Transverse colon (tissue), 4 donors: ENCODE data around the gene PAK2. TPM values are rescaled to one million over a fixed set of nuclear protein-coding genes. Genes with fewer than 3 reads are reported as not detected.

Experiments used
- DNase-seq: peaks from one replicate; pipeline ENCODE4 v3.0.0-alpha.2; 2019
- H3K27ac ChIP-seq, 4 donors: fragments of 200-600 bp; sonication (generic); 2 replicates each; pipeline ENCODE4 v1.5.1; 2016 to 2018; ENCODE audit warnings: inconsistent platforms in 4 of 4
- H3K27me3 ChIP-seq: fragments of 200-600 bp; sonication (generic); 2 replicates; pipeline ENCODE4 v1.5.1; 2017; ENCODE audit warnings: inconsistent platforms
- H3K36me3 ChIP-seq, 4 donors: fragments of 200-600 bp; sonication (generic); 2 replicates each; pipeline ENCODE4 v1.5.1; 2017 to 2019; ENCODE audit warnings: inconsistent platforms in 4 of 4
- H3K4me1 ChIP-seq, 4 donors: fragments of 200-600 bp; sonication (generic); 2 replicates each; pipeline ENCODE4 v1.5.1; 2017 to 2020; ENCODE audit warnings: inconsistent platforms in 4 of 4
- H3K4me3 ChIP-seq, 4 donors: fragments of 200-600 bp; sonication (generic); 1 replicate in 1 of 4; 2 replicates in 3 of 4; pipeline versions ENCODE4 v1.5.1 to v1.6.1; 2017 to 2019; ENCODE audit warnings: inconsistent platforms in 4 of 4
- H3K9me3 ChIP-seq, 2 donors: fragments of 200-600 bp; sonication (generic); 2 replicates each; pipeline ENCODE4 v1.5.1; 2017 to 2019; ENCODE audit warnings: inconsistent platforms in 2 of 2
- CTCF ChIP-seq, 5 experiments: fragments of 200-600 bp in 3 of 5; fragments of 450-650 bp in 2 of 5; sonication (generic) in 3 of 5; IDR thresholded peaks; 1 replicate in 2 of 5; 2 replicates in 3 of 5; pipeline ENCODE4 v1.5.1; 2016 to 2017; ENCODE audit warnings: antibody characterized with exemption in 5 of 5, inconsistent platforms in 3 of 5, mild to moderate bottlenecking in 2 of 5, moderate library complexity in 1 of 5
- EP300 ChIP-seq: sonication (generic); formaldehyde crosslinking; IDR thresholded peaks from one replicate; pipeline ENCODE4 v1.6.1; 2017; ENCODE audit warnings: antibody characterized with exemption, low read depth
- POLR2A ChIP-seq: fragments of 450-650 bp; IDR thresholded peaks from one replicate; pipeline ENCODE4 v1.6.1; 2016; ENCODE audit warnings: antibody characterized with exemption, mild to moderate bottlenecking, moderate library complexity
- POLR2AphosphoS5 ChIP-seq, 3 donors: sonication (generic); formaldehyde crosslinking; IDR thresholded peaks; one replicate each; pipeline ENCODE4 v1.6.1; 2016; ENCODE audit warnings: antibody characterized with exemption in 3 of 3
- WGBS, 2 donors: methylation state at CpG; one replicate each; pipeline ENCODE4 v1.1.5; 2018; ENCODE audit warnings: low coverage in 1 of 2; 5-methylcytosine and 5-hydroxymethylcytosine counted together
- in situ Hi-C, 4 donors: fragments of 200-750 bp; cut with MboI; loops; one replicate each; pipeline versions ENCODE4 v1.15.0 to v1.15.1; 2017; ENCODE audit warnings: low sequenced_read_pairs in 3 of 4, low pct_ligation_motif_present in 1 of 4, low pct_unique_long_range_greater_than_20kb in 1 of 4
- intact Hi-C: fragments of 100-400 bp; cut with DNase I; formaldehyde crosslinking; loops from one replicate; pipeline ENCODE4 v1.15.1; 2023; ENCODE audit warnings: low total_unique reads
- total RNA-seq, 4 donors: library from RNA; depleted of rRNA; stranded (reverse); fragments of >200 nt; gene quantifications; one replicate each; pipeline ENCODE4 v1.1.0, GENCODE V29; 2016

The PAK2 gene
- total RNA-seq, result 10 to 100 TPM; 16.3 to 54.5 (median 36.7) TPM

- H3K4me3 ChIP-seq, result peak within 1 kb of the TSS; percentile 92 to 95 (median 94)
- H3K9me3 ChIP-seq, result no peaks in the 10 kb centered on the region
Measured at GRCh38 chr3:196739671-196740480, at the start of gene PAK2. PAK2 (plus strand) TSS chr3:196739857; CDS start chr3:196782647, 42,790 bp downstream.

GRCh38 chr3:196689941-196690660 is 49.6 kb upstream of the PAK2 start:
- Histone ChIP-seq H3K27ac (no peak overlapping the region), H3K27me3 (no peaks in the 10 kb centered on the region), H3K4me3 (no peak overlapping the region), H3K36me3 (no peaks in the 10 kb centered on the region), H3K9me3 (no peaks in the 10 kb centered on the region), H3K4me1 (peaks cover 0 to under 1% (median 0%) of the 10 kb centered on the region in 4 donors)
- TF ChIP-seq POLR2AphosphoS5 (IDR thresholded peaks at IDR 0.05) (no peak), CTCF (IDR thresholded peaks at IDR 0.05) (no peak), EP300 (no peak), POLR2A (no peak)
- intact Hi-C loops (no loop called here), in situ Hi-C loops (loop anchor here in 2 of 4 donors (5.0 to 10.0 kb wide), 2 partner anchors 83 to 85 kb away; no protein-coding TSS in a partner anchor)
- 94 to 96% methylated on average over 8 to 17 of the region's 17 CpGs for WGBS, 2 donors
- no peak for DNase-seq

More at GRCh38 chr3:196739671-196740480, at the start of gene PAK2:
- no peaks in the 10 kb centered on the region for H3K27me3 ChIP-seq
- TF ChIP-seq POLR2A (peak; percentile 80), CTCF (IDR thresholded peaks at IDR 0.05) (peak in 1 of 5 experiments; percentile 11), POLR2AphosphoS5 (IDR thresholded peaks at IDR 0.05) (peak; percentile 90 to 95 (median 95)), EP300 (no peak)
- 0 to 1% methylated on average over 3 to 50 of the region's 86 CpGs for WGBS, 2 donors
- H3K36me3 ChIP-seq, result no peaks in the 10 kb centered on the region
- DNase-seq, result peak; percentile 95
- intact Hi-C loops (no loop called here), in situ Hi-C loops (no loop called here)
- H3K27ac ChIP-seq, result peak within 1 kb of the TSS; percentile 99 to 100 (median 99)
- H3K4me1 ChIP-seq, result peaks cover 5 to 32% (median 16%) of the 10 kb centered on the region in 4 donors

GRCh38 chr3:196691386-196691785 is 48.3 kb upstream of the PAK2 start:
- intact Hi-C loops, result no loop called here
- DNase-seq, result no peak

More at GRCh38 chr3:196691386-196691785, 48.3 kb upstream of the PAK2 start:
- WGBS, 2 donors, result 70 to 79% methylated on average over 5 to 8 of the region's 8 CpGs
- TF ChIP-seq POLR2A (no peak), EP300 (no peak), POLR2AphosphoS5 (IDR thresholded peaks at IDR 0.05) (no peak), CTCF (IDR thresholded peaks at IDR 0.05) (no peak)
- Histone ChIP-seq H3K4me1 (no peaks in the 10 kb centered on the region), H3K27me3 (no peaks in the 10 kb centered on the region), H3K27ac (no peak overlapping the region), H3K9me3 (no peaks in the 10 kb centered on the region), H3K36me3 (no peaks in the 10 kb centered on the region), H3K4me3 (no peak overlapping the region)
- in situ Hi-C loops, result no loop called here
